ENCODE data around the gene DLG3. TPM values are rescaled to one million over a fixed set of nuclear protein-coding genes. Genes with fewer than 3 reads are reported as not detected.

Gene DLG3
- total and polyA plus RNA-seq, 7 experiments from 2014 or later, result 3.8 to 24.5 (median 4.4) TPM

DNA sequence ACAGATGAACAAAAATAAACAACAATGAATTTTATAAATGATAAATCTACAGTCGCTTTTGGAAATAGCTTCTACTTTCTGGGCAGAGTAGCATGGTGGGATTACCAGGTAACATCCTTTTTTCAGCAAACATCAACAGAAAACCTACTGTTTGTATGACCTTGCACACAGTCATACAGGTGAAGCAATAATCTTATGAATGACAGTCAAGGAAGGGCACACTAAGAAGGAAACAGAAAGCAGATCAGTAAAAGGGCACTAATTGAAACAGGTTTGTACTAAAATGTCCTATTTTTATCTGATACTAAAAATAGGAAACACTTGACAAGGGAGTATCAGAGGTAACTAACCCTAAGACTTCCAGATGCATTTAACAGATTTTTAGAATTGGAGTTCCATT is 108.9 kb downstream of the DLG3 start:
- Histone ChIP-seq H3K4me1 (ENCODE audit: control insufficient read depth in 2 of 2, insufficient read depth in 2 of 2, low read length in 2 of 2) (no peaks in the 10 kb centered on the region), H3K4me3 (ENCODE audit: low read length) (no peak overlapping the region), H3K27me3 (ENCODE audit: control insufficient read depth in 2 of 2, insufficient read depth in 2 of 2, low read length in 2 of 2) (no peaks in the 10 kb centered on the region), H3K9me3 (ENCODE audit: control insufficient read depth in 2 of 3, low read length in 3 of 3) (no peaks in the 10 kb centered on the region), H3K27ac (ENCODE audit: low read depth, low read length) (no peak overlapping the region), H3K36me3 (ENCODE audit: control insufficient read depth in 2 of 3, insufficient read depth in 3 of 3, low read length in 3 of 3) (no peaks in the 10 kb centered on the region)
- CTCF ChIA-PET, result no interaction called here
- POLR2A ChIA-PET, result no interaction called here
- peaks cover 0 to 5% (median 0%) of the 10 kb centered on the region in 11 donors for H3K9me3 Mint-ChIP-seq
- no peak overlapping the region for H3K27ac Mint-ChIP-seq
- peaks cover 0 to 9% (median 0%) of the 10 kb centered on the region in 7 donors for H3K4me1 Mint-ChIP-seq
- H3K36me3 Mint-ChIP-seq, result no peaks in the 10 kb centered on the region
- DNase-seq (no peak), ATAC-seq (no peak)
- H3K4me3 Mint-ChIP-seq, result no peak overlapping the region
- H3K27me3 Mint-ChIP-seq, result peaks cover 0 to 3% (median 0%) of the 10 kb centered on the region in 5 donors
- intact Hi-C loops (cut with micrococcal nuclease), result loop anchor here (1.0 to 5.0 kb wide), 2 partner anchors 99 to 356 kb away; no protein-coding TSS in a partner anchor

DNA sequence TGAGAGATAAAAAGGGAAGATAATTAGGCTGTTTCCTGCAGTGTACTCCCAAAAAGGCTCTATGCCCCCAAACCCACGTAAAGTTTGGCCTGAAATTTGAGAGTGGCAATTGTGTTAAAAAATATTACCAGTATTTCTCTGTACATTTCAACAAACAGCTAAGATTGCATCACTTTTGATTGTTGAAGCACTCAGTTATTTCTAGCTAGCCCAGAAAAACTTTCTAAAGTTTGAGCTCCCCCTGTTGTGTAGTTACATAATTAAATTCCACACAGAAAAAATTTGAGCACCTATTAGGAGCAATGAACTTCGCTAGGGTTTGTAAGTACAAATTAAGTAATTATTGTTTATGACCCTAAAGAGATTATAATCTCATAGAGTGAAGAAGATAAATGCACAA is 109.4 kb downstream of the DLG3 start:
- H3K27me3 Mint-ChIP-seq, result peaks cover 0 to 4% (median 0%) of the 10 kb centered on the region in 5 donors
- Histone ChIP-seq H3K4me3 (ENCODE audit: low read length) (no peak overlapping the region), H3K27me3 (ENCODE audit: control insufficient read depth in 2 of 2, insufficient read depth in 2 of 2, low read length in 2 of 2) (no peaks in the 10 kb centered on the region), H3K4me1 (ENCODE audit: control insufficient read depth in 2 of 2, insufficient read depth in 2 of 2, low read length in 2 of 2) (no peaks in the 10 kb centered on the region), H3K9me3 (ENCODE audit: control insufficient read depth in 2 of 3, low read length in 3 of 3) (no peaks in the 10 kb centered on the region), H3K36me3 (ENCODE audit: control insufficient read depth in 2 of 3, insufficient read depth in 3 of 3, low read length in 3 of 3) (no peaks in the 10 kb centered on the region), H3K27ac (ENCODE audit: low read depth, low read length) (no peak overlapping the region)
- peaks cover 0 to 9% (median 0%) of the 10 kb centered on the region in 11 donors for H3K9me3 Mint-ChIP-seq
- CTCF ChIA-PET, result no interaction called here
- ATAC-seq, result no peak
- POLR2A ChIA-PET, result no interaction called here
- no peak overlapping the region for H3K27ac Mint-ChIP-seq
- no peaks in the 10 kb centered on the region for H3K36me3 Mint-ChIP-seq
- no peak overlapping the region for H3K4me3 Mint-ChIP-seq
- intact Hi-C loops (cut with micrococcal nuclease), result loop anchor here in 1 of 2 donors (2.0 to 5.0 kb wide), 2 partner anchors 99 to 357 kb away; no protein-coding TSS in a partner anchor
- H3K4me1 Mint-ChIP-seq, result peaks cover 0 to 9% (median 0%) of the 10 kb centered on the region in 7 donors
- no peak for DNase-seq

DNA sequence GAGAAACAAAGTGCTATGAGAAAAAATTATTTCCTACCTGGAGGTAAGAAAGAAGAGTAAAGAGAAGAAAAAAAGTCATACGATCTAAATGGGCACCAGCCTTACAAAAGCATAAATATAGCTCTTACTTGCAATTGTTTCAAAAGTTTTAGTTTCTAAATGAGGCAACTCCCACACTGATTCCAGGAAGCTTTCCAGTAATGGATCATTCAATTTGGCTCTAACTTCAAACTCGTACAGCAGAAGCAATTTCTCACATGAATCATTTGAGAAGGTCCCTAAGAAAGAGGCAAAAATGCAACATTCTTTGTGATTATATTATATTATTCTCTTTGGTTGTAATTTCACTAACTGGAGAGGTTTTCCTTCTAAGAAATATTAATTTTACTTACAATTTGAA is 109.9 kb downstream of the DLG3 start:
- Histone ChIP-seq H3K4me1 (ENCODE audit: control insufficient read depth in 2 of 2, insufficient read depth in 2 of 2, low read length in 2 of 2) (no peaks in the 10 kb centered on the region), H3K27me3 (ENCODE audit: control insufficient read depth in 2 of 2, insufficient read depth in 2 of 2, low read length in 2 of 2) (no peaks in the 10 kb centered on the region), H3K4me3 (ENCODE audit: low read length) (no peak overlapping the region), H3K27ac (ENCODE audit: low read depth, low read length) (no peak overlapping the region), H3K36me3 (ENCODE audit: control insufficient read depth in 2 of 3, insufficient read depth in 3 of 3, low read length in 3 of 3) (no peaks in the 10 kb centered on the region), H3K9me3 (ENCODE audit: control insufficient read depth in 2 of 3, low read length in 3 of 3) (no peaks in the 10 kb centered on the region)
- ATAC-seq (no peak), DNase-seq (no peak)
- peaks cover 0 to 9% (median 0%) of the 10 kb centered on the region in 11 donors for H3K9me3 Mint-ChIP-seq
- H3K27ac Mint-ChIP-seq, result no peak overlapping the region
- H3K36me3 Mint-ChIP-seq, result no peaks in the 10 kb centered on the region
- intact Hi-C loops (cut with micrococcal nuclease), result loop anchor here in 1 of 2 donors (2.0 to 5.0 kb wide), 2 partner anchors 100 to 357 kb away; no protein-coding TSS in a partner anchor
- peaks cover 0 to 9% (median 0%) of the 10 kb centered on the region in 7 donors for H3K4me1 Mint-ChIP-seq
- CTCF ChIA-PET, result no interaction called here
- POLR2A ChIA-PET, result no interaction called here
- no peak overlapping the region for H3K4me3 Mint-ChIP-seq
- H3K27me3 Mint-ChIP-seq, result peaks cover 0 to 4% (median 0%) of the 10 kb centered on the region in 5 donors

- peaks cover 0 to 9% (median 0%) of the 10 kb centered on the region in 11 donors for H3K9me3 Mint-ChIP-seq
- ChIA-PET POLR2A (no interaction called here), CTCF (no interaction called here)
- intact Hi-C loops (cut with micrococcal nuclease), result loop anchor here in 1 of 2 donors (2.0 to 5.0 kb wide), 2 partner anchors 100 to 358 kb away; no protein-coding TSS in a partner anchor
- H3K27me3 Mint-ChIP-seq, result peaks cover 0 to 4% (median 0%) of the 10 kb centered on the region in 5 donors
- DNase-seq (no peak), ATAC-seq (no peak)
- Histone ChIP-seq H3K4me3 (ENCODE audit: low read length) (no peak overlapping the region), H3K9me3 (ENCODE audit: control insufficient read depth in 2 of 3, low read length in 3 of 3) (no peaks in the 10 kb centered on the region), H3K27me3 (ENCODE audit: control insufficient read depth in 2 of 2, insufficient read depth in 2 of 2, low read length in 2 of 2) (no peaks in the 10 kb centered on the region), H3K4me1 (ENCODE audit: control insufficient read depth in 2 of 2, insufficient read depth in 2 of 2, low read length in 2 of 2) (no peaks in the 10 kb centered on the region), H3K36me3 (ENCODE audit: control insufficient read depth in 2 of 3, insufficient read depth in 3 of 3, low read length in 3 of 3) (no peaks in the 10 kb centered on the region), H3K27ac (ENCODE audit: low read depth, low read length) (no peak overlapping the region)
- peaks cover 0 to 9% (median 0%) of the 10 kb centered on the region in 7 donors for H3K4me1 Mint-ChIP-seq
- H3K36me3 Mint-ChIP-seq, result no peaks in the 10 kb centered on the region
- H3K4me3 Mint-ChIP-seq, result no peak overlapping the region
- no peak overlapping the region for H3K27ac Mint-ChIP-seq
Observed at GRCh38 chrX:70554948-70555347, 110.3 kb downstream of the DLG3 start.

Other genes with a start within 250 kb of the DLG3 start
- not detected for gene AWAT1, start 210.2 kb upstream of the DLG3 start, total RNA-seq
- gene AWAT1, start 210.2 kb upstream of the DLG3 start, polyA plus RNA-seq, result not detected
- gene P2RY4, start 184.6 kb upstream of the DLG3 start, total RNA-seq, result under 1 TPM; 0.22 to 0.74 (median 0.39) TPM
- not detected for gene P2RY4, start 184.6 kb upstream of the DLG3 start, polyA plus RNA-seq
- gene ARR3, start 176.5 kb upstream of the DLG3 start, total RNA-seq, result not detected
- gene ARR3, start 176.5 kb upstream of the DLG3 start, polyA plus RNA-seq, result not detected
- gene RAB41, start 162.7 kb upstream of the DLG3 start, total RNA-seq, result not detected
- gene RAB41, start 162.7 kb upstream of the DLG3 start, polyA plus RNA-seq, result not detected
- 10 to 100 TPM in 4 of 5 experiments, 1 to 10 TPM in 1; 5.9 to 34.1 (median 10.8) TPM for gene PDZD11, start 154.9 kb upstream of the DLG3 start, total RNA-seq
- gene PDZD11, start 154.9 kb upstream of the DLG3 start, polyA plus RNA-seq, result 10 to 100 TPM; 25.6 to 36.7 TPM
- 10 to 100 TPM in 1 of 5 experiments, under 1 TPM in 3, not detected in 1; 0.20 to 26.5 (median 0.21) TPM for gene KIF4A, start 154.7 kb upstream of the DLG3 start, total RNA-seq
- not detected for gene KIF4A, start 154.7 kb upstream of the DLG3 start, polyA plus RNA-seq
- gene GDPD2, start 21.5 kb upstream of the DLG3 start, total RNA-seq, result under 1 TPM in 1 of 5 experiments, not detected in 4; 0.29 TPM
- gene GDPD2, start 21.5 kb upstream of the DLG3 start, polyA plus RNA-seq, result not detected

All from naive thymus-derived CD4-positive, alpha-beta T cell (primary cell).